ENCODE measurements around the gene CHMP3. TPM values are rescaled to one million over a fixed set of nuclear protein-coding genes. Genes with fewer than 3 reads are reported as not detected.

CHMP3 gene
- total RNA-seq, 1 donor from 2014 or later, result 75.8 TPM

DNA sequence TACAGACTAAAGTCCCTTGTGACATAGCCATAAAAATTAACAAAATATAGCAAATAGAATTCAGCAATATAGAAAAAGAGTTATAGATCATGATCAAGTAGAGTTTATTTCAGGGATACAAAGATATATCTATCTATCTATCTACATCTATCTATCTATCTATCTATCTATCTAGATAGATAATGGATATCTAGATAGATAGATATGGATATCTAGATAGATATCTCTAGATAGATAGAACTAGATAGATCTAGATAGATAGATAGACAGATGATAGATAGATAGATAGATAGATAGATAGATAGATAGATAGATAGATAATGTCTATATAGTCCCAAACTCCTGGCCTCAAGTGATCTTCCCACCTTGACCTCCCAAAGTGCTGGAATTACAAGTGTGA lies 17.3 kb upstream of the CHMP3 start:
- peaks cover 14% of the 10 kb centered on the region for H3K9me3 Mint-ChIP-seq
- H3K4me3 Mint-ChIP-seq, result no peak overlapping the region
- H3K27me3 Mint-ChIP-seq (ENCODE audit: low read depth), result peaks cover 16% of the 10 kb centered on the region
- no peaks in the 10 kb centered on the region for H3K36me3 Mint-ChIP-seq
- TF ChIP-seq, protein P1, sequence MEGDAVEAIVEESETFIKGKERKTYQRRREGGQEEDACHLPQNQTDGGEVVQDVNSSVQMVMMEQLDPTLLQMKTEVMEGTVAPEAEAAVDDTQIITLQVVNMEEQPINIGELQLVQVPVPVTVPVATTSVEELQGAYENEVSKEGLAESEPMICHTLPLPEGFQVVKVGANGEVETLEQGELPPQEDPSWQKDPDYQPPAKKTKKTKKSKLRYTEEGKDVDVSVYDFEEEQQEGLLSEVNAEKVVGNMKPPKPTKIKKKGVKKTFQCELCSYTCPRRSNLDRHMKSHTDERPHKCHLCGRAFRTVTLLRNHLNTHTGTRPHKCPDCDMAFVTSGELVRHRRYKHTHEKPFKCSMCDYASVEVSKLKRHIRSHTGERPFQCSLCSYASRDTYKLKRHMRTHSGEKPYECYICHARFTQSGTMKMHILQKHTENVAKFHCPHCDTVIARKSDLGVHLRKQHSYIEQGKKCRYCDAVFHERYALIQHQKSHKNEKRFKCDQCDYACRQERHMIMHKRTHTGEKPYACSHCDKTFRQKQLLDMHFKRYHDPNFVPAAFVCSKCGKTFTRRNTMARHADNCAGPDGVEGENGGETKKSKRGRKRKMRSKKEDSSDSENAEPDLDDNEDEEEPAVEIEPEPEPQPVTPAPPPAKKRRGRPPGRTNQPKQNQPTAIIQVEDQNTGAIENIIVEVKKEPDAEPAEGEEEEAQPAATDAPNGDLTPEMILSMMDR (IDR thresholded peaks at IDR 0.05; ENCODE audit: unreplicated experiment), result no peak
- H3K4me1 Mint-ChIP-seq, result no peaks in the 10 kb centered on the region
- no peak overlapping the region for H3K27ac Mint-ChIP-seq
- DNase-seq (ENCODE audit: low spot score in 2 of 2, unreplicated experiment in 2 of 2), result no peak

DNA sequence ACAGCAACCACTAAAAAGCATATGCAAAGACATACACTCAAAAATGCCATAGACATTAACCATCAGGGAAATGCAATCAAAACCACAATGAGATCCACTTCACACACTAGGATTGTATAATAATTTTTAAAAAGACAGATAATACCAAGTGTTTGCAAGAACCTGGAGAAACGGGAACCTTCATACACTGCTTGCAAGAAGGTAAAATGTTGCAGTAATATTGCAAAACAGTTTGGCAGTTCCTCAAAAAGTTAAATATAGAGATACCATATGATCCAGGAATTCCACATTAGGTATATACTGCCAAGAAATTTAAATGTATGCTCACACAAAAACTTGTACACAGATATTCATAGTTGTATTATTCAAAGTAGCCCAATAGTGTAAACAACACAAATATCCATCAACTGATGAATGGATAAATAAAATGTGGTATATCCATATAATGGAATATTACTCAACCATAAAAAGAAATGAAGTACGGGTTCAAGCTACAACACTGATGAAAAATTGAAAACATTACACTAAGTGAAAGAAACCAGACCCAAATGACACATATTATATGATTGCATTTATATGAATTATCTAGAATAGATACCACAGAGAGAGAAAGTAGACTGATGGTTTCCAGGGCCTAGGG lies 14.7 kb upstream of the CHMP3 start:
- peaks cover 22% of the 10 kb centered on the region for H3K27me3 Mint-ChIP-seq (ENCODE audit: low read depth)
- no peak overlapping the region for H3K4me3 Mint-ChIP-seq
- TF ChIP-seq, protein P1 (IDR thresholded peaks at IDR 0.05; ENCODE audit: unreplicated experiment), result no peak
- H3K36me3 Mint-ChIP-seq, result no peaks in the 10 kb centered on the region
- peaks cover 14% of the 10 kb centered on the region for H3K9me3 Mint-ChIP-seq
- H3K4me1 Mint-ChIP-seq, result no peaks in the 10 kb centered on the region
- no peak overlapping the region for H3K27ac Mint-ChIP-seq
- DNase-seq (ENCODE audit: low spot score in 2 of 2, unreplicated experiment in 2 of 2), result no peak

DNA sequence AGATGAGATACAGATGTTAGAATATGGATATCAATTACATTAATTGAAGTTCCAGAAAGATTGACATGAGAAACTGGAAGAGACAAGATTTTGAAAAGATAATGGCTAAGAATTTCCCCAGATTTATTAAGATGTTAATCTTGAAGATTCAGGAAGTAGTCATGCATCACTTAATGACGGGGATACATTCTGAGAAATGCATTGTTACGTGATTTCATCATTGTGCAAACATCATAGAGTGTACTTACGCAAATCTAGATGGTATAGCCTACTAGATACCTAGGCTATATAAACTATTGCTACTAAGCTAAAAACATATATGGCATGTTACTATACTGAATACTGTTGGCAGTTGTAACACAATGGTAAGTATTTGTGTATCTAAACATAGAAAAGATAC lies 6.8 kb upstream of the CHMP3 start:
- no peak overlapping the region for H3K27ac Mint-ChIP-seq
- no peaks in the 10 kb centered on the region for H3K4me1 Mint-ChIP-seq
- no peaks in the 10 kb centered on the region for H3K36me3 Mint-ChIP-seq
- DNase-seq (ENCODE audit: low spot score in 2 of 2, unreplicated experiment in 2 of 2), result no peak
- TF ChIP-seq, protein P1 (IDR thresholded peaks at IDR 0.05; ENCODE audit: unreplicated experiment), result no peak
- H3K9me3 Mint-ChIP-seq, result no peaks in the 10 kb centered on the region
- peaks cover 31% of the 10 kb centered on the region for H3K27me3 Mint-ChIP-seq (ENCODE audit: low read depth)
- H3K4me3 Mint-ChIP-seq, result no peak overlapping the region

DNA sequence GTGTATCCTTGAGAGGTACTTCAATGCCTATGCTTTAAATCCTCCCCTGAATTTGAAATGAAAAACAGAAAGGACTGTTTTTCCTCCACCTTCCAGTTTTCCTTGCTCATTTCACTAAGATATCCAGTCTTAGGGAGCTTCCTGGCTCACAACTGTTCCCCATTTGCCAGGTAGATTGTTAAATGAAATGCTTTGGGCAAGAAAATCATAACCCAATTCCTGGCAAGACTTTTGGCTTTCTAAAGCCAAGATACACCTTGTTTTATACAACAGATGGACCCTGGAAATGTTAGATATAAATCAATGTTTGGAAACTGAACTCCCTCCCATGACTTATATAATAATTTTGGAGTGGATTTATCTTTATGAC lies 3.6 kb upstream of the CHMP3 start:
- no peak overlapping the region for H3K4me3 Mint-ChIP-seq
- H3K36me3 Mint-ChIP-seq, result no peaks in the 10 kb centered on the region
- TF ChIP-seq, protein P1 (IDR thresholded peaks at IDR 0.05; ENCODE audit: unreplicated experiment), result no peak
- no peak overlapping the region for H3K27ac Mint-ChIP-seq
- H3K9me3 Mint-ChIP-seq, result peaks cover 11% of the 10 kb centered on the region
- DNase-seq (ENCODE audit: low spot score in 2 of 2, unreplicated experiment in 2 of 2), result no peak
- peaks cover 15% of the 10 kb centered on the region for H3K4me1 Mint-ChIP-seq
- H3K27me3 Mint-ChIP-seq (ENCODE audit: low read depth), result peaks cover 20% of the 10 kb centered on the region

DNA sequence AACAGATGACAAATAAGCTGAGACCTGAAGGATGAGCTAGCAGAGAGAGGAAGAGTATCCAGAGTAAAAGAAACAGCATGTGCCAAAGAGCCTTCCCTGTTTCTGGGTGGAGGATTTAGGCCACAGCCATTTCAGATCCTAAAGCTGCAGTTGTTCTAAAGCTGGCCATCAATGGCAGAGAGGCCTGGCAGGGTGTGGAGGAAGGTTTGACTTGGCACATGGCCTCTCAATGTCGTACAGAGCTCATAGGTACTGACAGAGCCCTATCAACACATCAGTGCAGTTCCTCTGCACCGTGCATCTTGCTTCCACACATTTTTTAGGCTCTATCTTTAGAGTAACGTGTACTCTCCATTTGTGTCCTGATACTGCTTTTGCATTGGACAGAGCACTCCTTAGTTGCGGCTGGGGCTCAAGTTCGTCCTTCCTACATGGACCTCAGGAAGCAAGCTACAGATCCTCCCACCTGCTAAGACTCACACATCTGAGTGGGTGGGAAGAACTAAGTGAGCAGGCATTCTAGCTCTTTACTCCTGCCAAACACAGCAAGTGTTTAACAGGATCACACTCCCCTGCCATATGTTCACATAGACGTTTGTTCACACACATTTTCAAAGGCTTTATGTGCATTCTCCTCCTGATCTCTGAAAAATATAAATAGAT lies 3.0 kb upstream of the CHMP3 start:
- Mint-ChIP-seq H3K36me3 (no peaks in the 10 kb centered on the region), H3K4me1 (peaks cover 20% of the 10 kb centered on the region), H3K27me3 (ENCODE audit: low read depth) (peaks cover 16% of the 10 kb centered on the region), H3K9me3 (peaks cover 11% of the 10 kb centered on the region), H3K27ac (no peak overlapping the region), H3K4me3 (no peak overlapping the region)
- TF ChIP-seq, protein P1 (IDR thresholded peaks at IDR 0.05; ENCODE audit: unreplicated experiment), result no peak
- no peak for DNase-seq (ENCODE audit: low spot score in 2 of 2, unreplicated experiment in 2 of 2)

Measured in mesothelial cell of epicardium (in vitro differentiated cells).